ENCODE results near the gene CCDC92B.

CCDC92B gene

GRCh38 chr17:2722611-2723010 is 26.8 kb downstream of the CCDC92B start:
- WGBS, 2 experiments: 77 to 82% methylated on average over 10 of the region's 10 CpGs

GRCh38 chr17:2721603-2722002 is 27.8 kb downstream of the CCDC92B start:
- Histone ChIP-seq H3K4me3 (ENCODE audit: insufficient read depth, low read depth, low read length) (no peak overlapping the region), H3K27ac (ENCODE audit: insufficient read depth, low read depth, low read length, poor library complexity, severe bottlenecking) (no peak overlapping the region), H3K9me3 (ENCODE audit: control insufficient read depth, low read length) (no peaks in the 10 kb centered on the region), H3K36me3 (ENCODE audit: control insufficient read depth, insufficient read depth, low read length) (no peaks in the 10 kb centered on the region), H3K4me1 (ENCODE audit: control insufficient read depth, insufficient read depth, low read length) (no peaks in the 10 kb centered on the region), H3K27me3 (ENCODE audit: control insufficient read depth, insufficient read depth, low read length, poor library complexity, severe bottlenecking) (peaks cover 30% of the 10 kb centered on the region)
- WGBS, 2 experiments: 89 to 91% methylated on average over 4 of the region's 4 CpGs

More at GRCh38 chr17:2722611-2723010, 26.8 kb downstream of the CCDC92B start:
- H3K9me3 ChIP-seq (ENCODE audit: control insufficient read depth, low read length): no peaks in the 10 kb centered on the region
- no peak overlapping the region for H3K4me3 ChIP-seq (ENCODE audit: insufficient read depth, low read depth, low read length)
- no peaks in the 10 kb centered on the region for H3K4me1 ChIP-seq (ENCODE audit: control insufficient read depth, insufficient read depth, low read length)
- H3K27ac ChIP-seq (ENCODE audit: insufficient read depth, low read depth, low read length, poor library complexity, severe bottlenecking): no peak overlapping the region
- peaks cover 30% of the 10 kb centered on the region for H3K27me3 ChIP-seq (ENCODE audit: control insufficient read depth, insufficient read depth, low read length, poor library complexity, severe bottlenecking)
- no peaks in the 10 kb centered on the region for H3K36me3 ChIP-seq (ENCODE audit: control insufficient read depth, insufficient read depth, low read length)

- WGBS, 2 experiments: 40 to 48% methylated on average over 4 of the region's 4 CpGs
- Histone ChIP-seq H3K36me3 (ENCODE audit: control insufficient read depth, insufficient read depth, low read length) (no peaks in the 10 kb centered on the region), H3K4me1 (ENCODE audit: control insufficient read depth, insufficient read depth, low read length) (no peaks in the 10 kb centered on the region), H3K27ac (ENCODE audit: insufficient read depth, low read depth, low read length, poor library complexity, severe bottlenecking) (no peak overlapping the region), H3K27me3 (ENCODE audit: control insufficient read depth, insufficient read depth, low read length, poor library complexity, severe bottlenecking) (peaks cover 20% of the 10 kb centered on the region), H3K4me3 (ENCODE audit: insufficient read depth, low read depth, low read length) (no peak overlapping the region), H3K9me3 (ENCODE audit: control insufficient read depth, low read length) (no peaks in the 10 kb centered on the region)
These were observed 29.6 kb downstream of the CCDC92B start for GRCh38 chr17:2719861-2720260.

- no peaks in the 10 kb centered on the region for H3K9me3 ChIP-seq (ENCODE audit: control insufficient read depth, low read length)
- H3K27me3 ChIP-seq (ENCODE audit: control insufficient read depth, insufficient read depth, low read length, poor library complexity, severe bottlenecking): peaks cover 6% of the 10 kb centered on the region
- H3K4me1 ChIP-seq (ENCODE audit: control insufficient read depth, insufficient read depth, low read length): no peaks in the 10 kb centered on the region
- no peak overlapping the region for H3K4me3 ChIP-seq (ENCODE audit: insufficient read depth, low read depth, low read length)
- H3K36me3 ChIP-seq (ENCODE audit: control insufficient read depth, insufficient read depth, low read length): no peaks in the 10 kb centered on the region
- H3K27ac ChIP-seq (ENCODE audit: insufficient read depth, low read depth, low read length, poor library complexity, severe bottlenecking): no peak overlapping the region
- 82 to 86% methylated on average over 13 of the region's 13 CpGs for WGBS, 2 experiments
These were observed 31.1 kb downstream of the CCDC92B start for GRCh38 chr17:2718150-2718938.

GRCh38 chr17:2716649-2717048 is 32.8 kb downstream of the CCDC92B start:
- H3K36me3 ChIP-seq (ENCODE audit: control insufficient read depth, insufficient read depth, low read length): no peaks in the 10 kb centered on the region
- H3K27ac ChIP-seq (ENCODE audit: insufficient read depth, low read depth, low read length, poor library complexity, severe bottlenecking): no peak overlapping the region
- no peaks in the 10 kb centered on the region for H3K9me3 ChIP-seq (ENCODE audit: control insufficient read depth, low read length)
- H3K4me3 ChIP-seq (ENCODE audit: insufficient read depth, low read depth, low read length): no peak overlapping the region
- H3K4me1 ChIP-seq (ENCODE audit: control insufficient read depth, insufficient read depth, low read length): no peaks in the 10 kb centered on the region
- peaks cover 6% of the 10 kb centered on the region for H3K27me3 ChIP-seq (ENCODE audit: control insufficient read depth, insufficient read depth, low read length, poor library complexity, severe bottlenecking)
- WGBS, 2 experiments: 75 to 77% methylated on average over 5 of the region's 5 CpGs

DNA sequence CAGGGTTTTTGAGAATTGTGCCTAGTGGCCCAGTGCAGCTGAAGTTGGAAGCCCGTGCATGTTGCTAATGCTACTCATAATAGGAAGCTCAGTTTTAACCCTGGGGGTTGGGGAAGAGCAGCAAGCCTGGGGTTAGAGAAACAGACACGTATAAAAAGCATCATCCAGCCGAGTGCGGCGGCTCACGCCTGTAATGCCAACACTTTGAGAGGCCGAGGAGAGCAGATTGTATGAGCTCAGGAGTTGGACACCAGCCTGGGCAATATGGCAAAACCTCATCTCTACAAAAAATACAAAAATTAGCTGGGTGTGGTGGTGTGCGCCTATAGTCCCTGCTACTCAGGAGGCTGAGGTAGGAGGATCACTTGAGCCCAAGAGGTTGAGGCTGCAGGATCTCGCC is 35.6 kb downstream of the CCDC92B start:
- H3K9me3 ChIP-seq (ENCODE audit: control insufficient read depth, low read length): no peaks in the 10 kb centered on the region
- H3K27me3 ChIP-seq (ENCODE audit: control insufficient read depth, insufficient read depth, low read length, poor library complexity, severe bottlenecking): peaks cover 21% of the 10 kb centered on the region
- H3K27ac ChIP-seq (ENCODE audit: insufficient read depth, low read depth, low read length, poor library complexity, severe bottlenecking): no peak overlapping the region
- no peak overlapping the region for H3K4me3 ChIP-seq (ENCODE audit: insufficient read depth, low read depth, low read length)
- H3K4me1 ChIP-seq (ENCODE audit: control insufficient read depth, insufficient read depth, low read length): no peaks in the 10 kb centered on the region
- 91 to 94% methylated on average over 9 of the region's 9 CpGs for WGBS, 2 experiments
- no peaks in the 10 kb centered on the region for H3K36me3 ChIP-seq (ENCODE audit: control insufficient read depth, insufficient read depth, low read length)

DNA sequence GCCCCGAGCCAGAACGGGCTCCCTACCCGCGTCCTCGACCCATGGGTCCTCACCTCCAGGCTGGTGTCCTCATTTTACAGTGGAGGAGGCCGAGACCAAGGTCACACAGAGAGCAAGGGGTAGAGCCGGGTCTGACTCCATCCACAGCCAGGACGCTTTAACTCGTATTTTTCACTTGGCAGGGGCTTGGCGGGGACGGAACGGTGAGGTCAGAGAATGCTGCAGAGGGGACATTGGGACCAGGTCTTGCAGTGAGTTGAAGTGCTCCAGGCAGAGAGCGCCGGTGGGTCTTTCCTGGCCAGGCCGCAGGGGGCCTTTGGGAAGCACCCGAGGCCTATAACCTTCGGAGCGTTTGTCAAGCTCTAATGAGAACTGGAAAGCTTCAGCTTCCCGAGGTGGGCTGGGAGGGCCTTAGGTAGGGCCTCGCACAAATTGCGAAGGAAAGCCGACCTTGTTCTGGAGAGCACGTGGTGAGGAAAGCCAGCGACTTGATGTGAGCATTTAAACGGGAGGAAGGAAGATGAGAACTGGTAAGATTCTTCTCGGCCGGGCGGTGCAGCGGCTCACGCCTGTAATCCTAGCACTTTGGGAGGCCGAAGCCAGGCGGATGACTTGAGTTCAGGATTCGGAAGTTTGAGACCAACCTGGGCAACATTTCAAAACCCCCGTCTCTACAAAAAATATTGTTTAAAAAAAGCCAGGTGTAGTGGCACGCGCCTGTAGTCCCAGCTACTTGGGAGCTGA is 37.0 kb downstream of the CCDC92B start:
- 82 to 87% methylated on average over 36 of the region's 36 CpGs for WGBS, 2 experiments
- Histone ChIP-seq H3K4me1 (ENCODE audit: control insufficient read depth, insufficient read depth, low read length) (peaks cover 6% of the 10 kb centered on the region), H3K4me3 (ENCODE audit: insufficient read depth, low read depth, low read length) (peak overlapping the region; percentile 68), H3K27ac (ENCODE audit: insufficient read depth, low read depth, low read length, poor library complexity, severe bottlenecking) (no peak overlapping the region), H3K9me3 (ENCODE audit: control insufficient read depth, low read length) (no peaks in the 10 kb centered on the region), H3K36me3 (ENCODE audit: control insufficient read depth, insufficient read depth, low read length) (no peaks in the 10 kb centered on the region), H3K27me3 (ENCODE audit: control insufficient read depth, insufficient read depth, low read length, poor library complexity, severe bottlenecking) (peaks cover 21% of the 10 kb centered on the region)

DNA sequence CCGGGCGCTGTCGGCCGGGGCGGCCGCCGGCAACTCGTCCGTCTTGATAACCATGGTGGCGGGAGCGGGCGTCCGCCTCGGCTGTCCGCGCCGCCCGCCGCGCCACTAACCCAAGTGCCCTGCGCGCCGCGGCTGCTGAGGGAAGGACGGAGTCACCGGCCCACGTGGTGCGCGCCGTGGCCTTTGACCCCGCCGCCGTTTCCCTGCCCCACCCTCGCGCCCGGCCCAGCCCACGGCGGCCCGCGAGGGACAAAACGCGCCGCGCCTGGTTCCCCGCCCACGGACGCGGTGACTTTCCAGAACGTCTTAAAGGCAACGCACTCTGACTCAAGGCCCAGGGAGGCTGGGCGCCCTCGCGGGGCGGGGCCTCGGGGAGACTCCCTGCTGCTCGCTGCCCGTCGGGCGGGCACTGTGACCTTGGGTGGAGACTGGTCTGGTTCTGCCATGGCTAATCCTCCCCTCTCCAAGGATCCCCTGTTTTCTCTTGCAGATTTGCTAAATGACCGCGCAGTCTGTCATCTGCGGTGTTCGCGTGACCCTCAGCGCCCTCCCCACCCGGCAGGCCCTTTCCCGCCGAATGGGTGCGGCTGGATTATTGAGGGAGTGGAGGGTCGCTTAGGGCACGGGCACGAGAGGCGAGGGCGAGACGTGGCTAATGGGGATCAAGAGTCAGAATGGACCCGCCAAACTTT is 37.7 kb downstream of the CCDC92B start, which contains the start of gene CLUH:
TSS of gene CLUH (minus strand) at position 157 of the 692 bp plus-strand sequence. CDS start at position 54, 103 bp downstream.
- Histone ChIP-seq H3K4me3 (ENCODE audit: insufficient read depth, low read depth, low read length) (peak within 1 kb of the TSS; percentile 68), H3K9me3 (ENCODE audit: control insufficient read depth, low read length) (no peaks in the 10 kb centered on the region), H3K27me3 (ENCODE audit: control insufficient read depth, insufficient read depth, low read length, poor library complexity, severe bottlenecking) (peaks cover 21% of the 10 kb centered on the region), H3K36me3 (ENCODE audit: control insufficient read depth, insufficient read depth, low read length) (no peaks in the 10 kb centered on the region), H3K27ac (ENCODE audit: insufficient read depth, low read depth, low read length, poor library complexity, severe bottlenecking) (no peak within 1 kb of the TSS), H3K4me1 (ENCODE audit: control insufficient read depth, insufficient read depth, low read length) (peaks cover 12% of the 10 kb centered on the region)
- 15% methylated on average over 76 of the region's 76 CpGs for WGBS, 2 experiments

- Histone ChIP-seq H3K27ac (ENCODE audit: insufficient read depth, low read depth, low read length, poor library complexity, severe bottlenecking) (no peak overlapping the region), H3K36me3 (ENCODE audit: control insufficient read depth, insufficient read depth, low read length) (no peaks in the 10 kb centered on the region), H3K4me1 (ENCODE audit: control insufficient read depth, insufficient read depth, low read length) (peaks cover 14% of the 10 kb centered on the region), H3K4me3 (ENCODE audit: insufficient read depth, low read depth, low read length) (peak overlapping the region; percentile 68), H3K27me3 (ENCODE audit: control insufficient read depth, insufficient read depth, low read length, poor library complexity, severe bottlenecking) (peaks cover 21% of the 10 kb centered on the region), H3K9me3 (ENCODE audit: control insufficient read depth, low read length) (no peaks in the 10 kb centered on the region)
- 3% methylated on average over 82 of the region's 82 CpGs for WGBS, 2 experiments
These were observed 38.4 kb downstream of the CCDC92B start for GRCh38 chr17:2710803-2711607.

Measured in ectodermal cell (in vitro differentiated cells).